IMR-90 (cell line): Measurements from ENCODE around the gene EIF6. TPM values are rescaled to one million over a fixed set of nuclear protein-coding genes. Genes with fewer than 3 reads are reported as not detected.

Source experiments
- ATAC-seq: fragments of 200-7000 bp; cut with Tn5 transposase; 2 replicates; pipeline ENCODE4 v1.9.1; 2020; ENCODE audit warnings: low read depth, mild to moderate bottlenecking, moderate library complexity
- BruUV-seq: library from RNA; stranded (reverse); fragments of 400-500 nt; replicated peaks from 2 replicates; lab custom pipeline; 2021; lab: Mats Ljungman, UMichigan
- CTCF ChIA-PET: fragments of 300-600 bp; formaldehyde crosslinking; extraction: SDS; loops from one replicate; lab custom pipeline; 2021; ENCODE audit warnings: antibody characterized with exemption; lab: Yijun Ruan, JAX
- POLR2A ChIA-PET: fragments of 300-600 bp; sonication (Branson Sonifier 250); formaldehyde crosslinking; loops from one replicate; lab custom pipeline; 2022; ENCODE audit warnings: antibody characterized with exemption; ENCODE audit not compliant: unreplicated experiment; lab: Charles Lee
- DNase-seq: peaks from one replicate; pipeline ENCODE4 v3.0.0; 2013
- H2AFZ ChIP-seq: replicated peaks from 2 replicates; pipeline ENCODE3; 2013; ENCODE audit warnings: low read length, mild to moderate bottlenecking; ENCODE audit not compliant: poor library complexity
- H2AK5ac ChIP-seq: 2 replicates; pipeline ENCODE4 v1.6.1; 2013; ENCODE audit warnings: low read depth, low read length, inconsistent platforms
- H2AK9ac ChIP-seq: replicated peaks from 2 replicates; pipeline ENCODE3; 2013; ENCODE audit warnings: mild to moderate bottlenecking, low read depth, low read length, moderate library complexity; ENCODE audit not compliant: poor library complexity
- H2BK120ac ChIP-seq: 2 replicates; pipeline ENCODE4 v1.6.1; 2013; ENCODE audit warnings: low read depth, low read length, inconsistent platforms
- H2BK15ac ChIP-seq: 3 replicates; pipeline ENCODE4 v1.6.1; 2013; ENCODE audit warnings: low read depth, low read length, inconsistent platforms
- H2BK20ac ChIP-seq: 2 replicates; pipeline ENCODE4 v1.6.1; 2013; ENCODE audit warnings: low read depth, mild to moderate bottlenecking, inconsistent platforms, low read length, moderate library complexity
- H2BK5ac ChIP-seq: 2 replicates; pipeline ENCODE4 v1.6.1; 2013; ENCODE audit warnings: mild to moderate bottlenecking, low read depth, low read length, inconsistent platforms; ENCODE audit not compliant: poor library complexity, severe bottlenecking
- H3K14ac ChIP-seq: replicated peaks from 2 replicates; pipeline ENCODE4 v1.6.1; 2013; ENCODE audit warnings: low read depth, low read length, inconsistent platforms
- H3K18ac ChIP-seq: 2 replicates; pipeline ENCODE4 v1.6.1; 2013; ENCODE audit warnings: low read depth, low read length, control low read depth
- H3K23ac ChIP-seq: 2 replicates; pipeline ENCODE4 v1.6.1; 2013; ENCODE audit warnings: low read depth, low read length, inconsistent platforms
- H3K27ac ChIP-seq: 2 replicates; pipeline ENCODE4 v1.5.1; 2013; ENCODE audit warnings: mild to moderate bottlenecking, control low read depth, low read length; ENCODE audit not compliant: insufficient read depth
- H3K27me3 ChIP-seq: 2 replicates; pipeline ENCODE4 v1.6.1; 2013; ENCODE audit warnings: low read length; ENCODE audit not compliant: control insufficient read depth, insufficient read depth
- H3K36me3 ChIP-seq: 2 replicates; pipeline ENCODE4 v1.6.1; 2013; ENCODE audit warnings: low read length, mixed read lengths; ENCODE audit not compliant: control insufficient read depth, insufficient read depth
- H3K4ac ChIP-seq: 2 replicates; pipeline ENCODE4 v1.6.1; 2013; ENCODE audit warnings: low read depth, low read length, inconsistent platforms
- H3K4me1 ChIP-seq: 2 replicates; pipeline ENCODE4 v1.6.1; 2013; ENCODE audit warnings: low read length, mixed read lengths; ENCODE audit not compliant: control insufficient read depth, insufficient read depth
- H3K4me2 ChIP-seq: 2 replicates; pipeline ENCODE4 v1.6.1; 2013; ENCODE audit warnings: low read depth, mild to moderate bottlenecking, control low read depth, low read length, moderate library complexity
- H3K4me3 ChIP-seq: 2 replicates; pipeline ENCODE4 v1.5.1; 2013; ENCODE audit warnings: low read depth, mild to moderate bottlenecking, control low read depth, low read length, moderate library complexity; ENCODE audit not compliant: insufficient read depth
- H3K56ac ChIP-seq: 2 replicates; pipeline ENCODE4 v1.6.1; 2013; ENCODE audit warnings: low read length, inconsistent platforms; ENCODE audit not compliant: insufficient read depth; ENCODE audit errors: extremely low read depth
- H3K79me1 ChIP-seq, 2 experiments: 2 replicates each; pipeline ENCODE4 v1.6.1; 2013; ENCODE audit warnings: low read length in 2 of 2, inconsistent platforms in 1 of 2, low read depth in 1 of 2
- H3K9ac ChIP-seq: 2 replicates; pipeline ENCODE4 v1.6.1; 2013; ENCODE audit warnings: low read depth, low read length, control low read depth
- H3K9me1 ChIP-seq: 2 replicates; pipeline ENCODE4 v1.6.1; 2013; ENCODE audit warnings: low read length, inconsistent platforms; ENCODE audit not compliant: insufficient read depth
- H3K9me3 ChIP-seq: 2 replicates; pipeline ENCODE4 v1.6.1; 2013; ENCODE audit warnings: low read length; ENCODE audit not compliant: control insufficient read depth, insufficient read depth
- H4K20me1 ChIP-seq: 2 replicates; pipeline ENCODE4 v1.6.1; 2013; ENCODE audit warnings: low read length, inconsistent platforms; ENCODE audit not compliant: insufficient read depth
- H4K5ac ChIP-seq: 2 replicates; pipeline ENCODE4 v1.6.1; 2013; ENCODE audit warnings: mild to moderate bottlenecking, low read depth, low read length, control low read depth
- H4K8ac ChIP-seq, 2 experiments: 2 replicates each; pipeline ENCODE4 v1.6.1; 2013; ENCODE audit warnings: low read depth in 2 of 2, low read length in 2 of 2, control low read depth in 1 of 2, inconsistent platforms in 1 of 2
- H4K91ac ChIP-seq: 2 replicates; pipeline ENCODE4 v1.6.1; 2013; ENCODE audit warnings: low read depth, low read length, inconsistent platforms; ENCODE audit not compliant: insufficient read depth
- CEBPB ChIP-seq: IDR thresholded peaks from 2 replicates; pipeline ENCODE4 v1.6.1; 2012; ENCODE audit warnings: low read depth, low read length, improper control_type of control experiment
- CHD1 ChIP-seq: IDR thresholded peaks from 2 replicates; pipeline ENCODE4 v1.6.1; 2012; ENCODE audit warnings: low read depth, low read length, improper control_type of control experiment
- FOS ChIP-seq: fragments of 150-350 bp; IDR thresholded peaks from 2 replicates; pipeline ENCODE4 v1.6.1; 2016; ENCODE audit warnings: low read depth, low read length
- RCOR1 ChIP-seq: IDR thresholded peaks from 2 replicates; pipeline ENCODE4 v1.6.1; 2012; ENCODE audit warnings: mild to moderate bottlenecking, low read length, improper control_type of control experiment; ENCODE audit not compliant: insufficient replicate concordance
- dilution Hi-C: fragments of 300-500 bp; cut with HindIII; formaldehyde crosslinking; loops from one replicate; pipeline ENCODE4 v1.14.3; 2018; ENCODE audit warnings: low sequenced_read_pairs; ENCODE audit not compliant: unreplicated experiment
- in situ Hi-C: fragments of 300-500 bp; cut with MboI; formaldehyde crosslinking; loops from 3 replicates; pipeline ENCODE4 v1.14.3; 2019; ENCODE audit warnings: low sequenced_read_pairs, inconsistent platforms, mixed read lengths
- intact Hi-C: fragments of 100-400 bp; cut with micrococcal nuclease; formaldehyde crosslinking; loops from 2 replicates; pipeline ENCODE4 v1.10.0; 2022
- polyA plus RNA-seq, 3 experiments: library from polyadenylated mRNA; depleted of rRNA; stranded (reverse); fragments of >200 nt; gene quantifications; 2 replicates each; pipeline ENCODE4 v1.2.3, GENCODE V29; 2012; ENCODE audit warnings: low replicate concordance in 1 of 3
- total RNA-seq: library from RNA; depleted of rRNA; stranded (reverse); fragments of >200 nt; gene quantifications from 2 replicates; pipeline ENCODE4 v1.2.3, GENCODE V29; 2012

Gene EIF6
- total and polyA plus RNA-seq, 2 of the 4 experiments (the other 2 are of a cell fraction): 215 to 227 TPM

DNA sequence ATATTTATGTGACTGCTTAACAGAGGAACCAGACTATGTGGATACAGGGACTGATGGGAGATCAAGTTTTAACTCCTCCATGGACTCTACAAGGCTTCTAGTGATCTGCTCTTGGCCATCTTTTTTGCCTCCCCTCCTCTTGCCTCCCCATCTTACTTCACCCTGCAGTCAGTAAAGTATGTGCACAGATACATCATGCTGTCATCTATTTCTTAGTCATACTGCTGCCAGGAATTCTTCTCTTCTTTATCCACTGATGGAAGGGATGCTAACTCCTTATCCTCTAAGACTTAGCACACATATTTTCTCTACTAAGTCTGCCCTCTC is 35.3 kb upstream of the EIF6 start:
- Histone ChIP-seq H3K4me3 (no peak overlapping the region), H3K9ac (peak overlapping the region; percentile 7; the same call in 1 of the 2 replicates), H3K4me1 (peaks cover 40% of the 10 kb centered on the region), H2AK5ac (peak overlapping the region; percentile 99), H4K8ac (peak overlapping the region; percentile 79 to 94), H2BK120ac (peak overlapping the region; percentile 97), H3K4me2 (peak overlapping the region; percentile 41), H2BK15ac (peak overlapping the region; percentile 95; the same call in 2 of the 3 replicates), H3K18ac (peak overlapping the region; percentile 76), H2AFZ (peak overlapping the region; percentile 58), H3K23ac (peak overlapping the region; percentile 90), H4K5ac (peak overlapping the region; percentile 37), H4K20me1 (no peaks in the 10 kb centered on the region), H3K9me3 (no peaks in the 10 kb centered on the region), H2BK5ac (peak overlapping the region; percentile 97), H3K27ac (peak overlapping the region; percentile 64), H3K9me1 (peaks cover 41% of the 10 kb centered on the region), H3K79me1 (peaks cover 0 to 47% of the 10 kb centered on the region in 2 experiments; a peak in 2 of 4 replicates), H2AK9ac (peak overlapping the region; percentile 21), H3K36me3 (no peaks in the 10 kb centered on the region), H3K56ac (peak overlapping the region; percentile 93), H3K27me3 (no peaks in the 10 kb centered on the region), H2BK20ac (peak overlapping the region; percentile 97), H3K14ac (peak overlapping the region; percentile 89), H3K4ac (peak overlapping the region; percentile 96), H4K91ac (peak overlapping the region; percentile 97)
- DNase-seq: peak; percentile 62
- in situ Hi-C loops: no loop called here
- TF ChIP-seq CEBPB (peak; percentile 32; the same call in 1 of the 2 replicates), CHD1 (0 out of 2 replicates have a peak, but pooled peaks have one; percentile 74), FOS (peak; percentile 16; the same call in 1 of the 2 replicates), RCOR1 (no peak)
- peak; percentile 22 for ATAC-seq
- no TSS peak for BruUV-seq
- ChIA-PET POLR2A (interaction anchor here (1.1 kb wide), 1 partner anchor 14 kb away, joined by 3 read pairs; no protein-coding TSS in a partner anchor), CTCF (interaction anchor here (0.9 to 2.2 kb wide), 2 partner anchors 11 to 13 kb away, joined by 4 to 9 read pairs; no protein-coding TSS in a partner anchor)
- dilution Hi-C loops: no loop called here
- intact Hi-C loops: no loop called here
